ENCODE data around the gene NUFIP2.

NUFIP2 gene

GRCh38 chr17:29291163-29291752, 2.7 kb downstream of the NUFIP2 start:
- TF ChIP-seq ISL1 (CRISPR knock-in tag; IDR thresholded peaks at IDR 0.05) (no peak), TOX (CRISPR knock-in tag; IDR thresholded peaks at IDR 0.05; ENCODE audit: borderline replicate concordance) (no peak), PATZ1 (CRISPR knock-in tag; IDR thresholded peaks at IDR 0.05; ENCODE audit: borderline replicate concordance) (no peak)
- ATAC-seq = no peak

GRCh38 chr17:29289852-29290251, 4.1 kb downstream of the NUFIP2 start:
- TF ChIP-seq OSR1 (CRISPR knock-in tag; IDR thresholded peaks at IDR 0.05) = no peak
- no peak for ATAC-seq

- peak; percentile 16; the same call in 1 of the 3 replicates for ATAC-seq
Measured at GRCh38 chr17:29283961-29284360, 10.0 kb downstream of the NUFIP2 start.

GRCh38 chr17:29283496-29283895, 10.5 kb downstream of the NUFIP2 start:
- peak; percentile 49; the same call in 1 of the 2 replicates for TF ChIP-seq TCF4 (CRISPR knock-in tag; IDR thresholded peaks at IDR 0.05; ENCODE audit: borderline replicate concordance)
- TF ChIP-seq CREB5 (CRISPR knock-in tag; IDR thresholded peaks at IDR 0.05; ENCODE audit: low read depth) = no peak
- peak; percentile 89 for ATAC-seq

More at GRCh38 chr17:29283961-29284360, 10.0 kb downstream of the NUFIP2 start:
- no peak for TF ChIP-seq ZNF70 (CRISPR knock-in tag; IDR thresholded peaks at IDR 0.05)
- no peak for TF ChIP-seq TOX (CRISPR knock-in tag; IDR thresholded peaks at IDR 0.05; ENCODE audit: borderline replicate concordance)
- no peak for TF ChIP-seq POU6F1 (CRISPR knock-in tag; IDR thresholded peaks at IDR 0.05; ENCODE audit: borderline replicate concordance, low read depth)
- TF ChIP-seq PATZ1 (CRISPR knock-in tag; IDR thresholded peaks at IDR 0.05; ENCODE audit: borderline replicate concordance) = no peak
- TF ChIP-seq GLIS3 (CRISPR knock-in tag; IDR thresholded peaks at IDR 0.05) = no peak
- no peak for TF ChIP-seq TCF4 (CRISPR knock-in tag; IDR thresholded peaks at IDR 0.05; ENCODE audit: borderline replicate concordance)
- no peak for TF ChIP-seq SNAI2 (CRISPR knock-in tag; IDR thresholded peaks at IDR 0.05)
- TF ChIP-seq CREB5 (CRISPR knock-in tag; IDR thresholded peaks at IDR 0.05; ENCODE audit: low read depth) = no peak
- TF ChIP-seq ARNTL (CRISPR knock-in tag; IDR thresholded peaks at IDR 0.05; ENCODE audit: borderline replicate concordance, low read depth) = no peak
- TF ChIP-seq ESRRG (CRISPR knock-in tag; IDR thresholded peaks at IDR 0.05) = no peak

GRCh38 chr17:29279397-29280070, 14.4 kb downstream of the NUFIP2 start:
- TF ChIP-seq ZFP30 (CRISPR knock-in tag; IDR thresholded peaks at IDR 0.05) = no peak
- no peak for TF ChIP-seq ZNF565 (CRISPR knock-in tag; conservative IDR thresholded peaks at IDR 0.05; ENCODE audit: low read depth)
- TF ChIP-seq SNAI2 (CRISPR knock-in tag; IDR thresholded peaks at IDR 0.05) = no peak
- TF ChIP-seq OSR1 (CRISPR knock-in tag; IDR thresholded peaks at IDR 0.05) = no peak
- no peak for TF ChIP-seq POU6F1 (CRISPR knock-in tag; IDR thresholded peaks at IDR 0.05; ENCODE audit: borderline replicate concordance, low read depth)
- TF ChIP-seq RARB (CRISPR knock-in tag; IDR thresholded peaks at IDR 0.05) = no peak
- no peak for ATAC-seq

All from SK-N-SH treated with all-trans-retinoic acid at 6 μM for 48 hours (cell line).